Cortex of kidney (tissue), 1 donor: ENCODE data around the gene SEC31A.
A peak's percentile ranks its signal among the peaks of the same experiment; 100 is the strongest.
"Not testable (repeated sequence)": the region's sequence is repeated elsewhere in the genome, so short reads cannot be mapped to it uniquely, and the experiment has no call there.

Source experiments
- DNase-seq: peaks from one replicate; lab custom pipeline; 2025; lab: John Stamatoyannopoulos, UW

SEC31A gene, protein sequence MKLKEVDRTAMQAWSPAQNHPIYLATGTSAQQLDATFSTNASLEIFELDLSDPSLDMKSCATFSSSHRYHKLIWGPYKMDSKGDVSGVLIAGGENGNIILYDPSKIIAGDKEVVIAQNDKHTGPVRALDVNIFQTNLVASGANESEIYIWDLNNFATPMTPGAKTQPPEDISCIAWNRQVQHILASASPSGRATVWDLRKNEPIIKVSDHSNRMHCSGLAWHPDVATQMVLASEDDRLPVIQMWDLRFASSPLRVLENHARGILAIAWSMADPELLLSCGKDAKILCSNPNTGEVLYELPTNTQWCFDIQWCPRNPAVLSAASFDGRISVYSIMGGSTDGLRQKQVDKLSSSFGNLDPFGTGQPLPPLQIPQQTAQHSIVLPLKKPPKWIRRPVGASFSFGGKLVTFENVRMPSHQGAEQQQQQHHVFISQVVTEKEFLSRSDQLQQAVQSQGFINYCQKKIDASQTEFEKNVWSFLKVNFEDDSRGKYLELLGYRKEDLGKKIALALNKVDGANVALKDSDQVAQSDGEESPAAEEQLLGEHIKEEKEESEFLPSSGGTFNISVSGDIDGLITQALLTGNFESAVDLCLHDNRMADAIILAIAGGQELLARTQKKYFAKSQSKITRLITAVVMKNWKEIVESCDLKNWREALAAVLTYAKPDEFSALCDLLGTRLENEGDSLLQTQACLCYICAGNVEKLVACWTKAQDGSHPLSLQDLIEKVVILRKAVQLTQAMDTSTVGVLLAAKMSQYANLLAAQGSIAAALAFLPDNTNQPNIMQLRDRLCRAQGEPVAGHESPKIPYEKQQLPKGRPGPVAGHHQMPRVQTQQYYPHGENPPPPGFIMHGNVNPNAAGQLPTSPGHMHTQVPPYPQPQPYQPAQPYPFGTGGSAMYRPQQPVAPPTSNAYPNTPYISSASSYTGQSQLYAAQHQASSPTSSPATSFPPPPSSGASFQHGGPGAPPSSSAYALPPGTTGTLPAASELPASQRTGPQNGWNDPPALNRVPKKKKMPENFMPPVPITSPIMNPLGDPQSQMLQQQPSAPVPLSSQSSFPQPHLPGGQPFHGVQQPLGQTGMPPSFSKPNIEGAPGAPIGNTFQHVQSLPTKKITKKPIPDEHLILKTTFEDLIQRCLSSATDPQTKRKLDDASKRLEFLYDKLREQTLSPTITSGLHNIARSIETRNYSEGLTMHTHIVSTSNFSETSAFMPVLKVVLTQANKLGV

DNA sequence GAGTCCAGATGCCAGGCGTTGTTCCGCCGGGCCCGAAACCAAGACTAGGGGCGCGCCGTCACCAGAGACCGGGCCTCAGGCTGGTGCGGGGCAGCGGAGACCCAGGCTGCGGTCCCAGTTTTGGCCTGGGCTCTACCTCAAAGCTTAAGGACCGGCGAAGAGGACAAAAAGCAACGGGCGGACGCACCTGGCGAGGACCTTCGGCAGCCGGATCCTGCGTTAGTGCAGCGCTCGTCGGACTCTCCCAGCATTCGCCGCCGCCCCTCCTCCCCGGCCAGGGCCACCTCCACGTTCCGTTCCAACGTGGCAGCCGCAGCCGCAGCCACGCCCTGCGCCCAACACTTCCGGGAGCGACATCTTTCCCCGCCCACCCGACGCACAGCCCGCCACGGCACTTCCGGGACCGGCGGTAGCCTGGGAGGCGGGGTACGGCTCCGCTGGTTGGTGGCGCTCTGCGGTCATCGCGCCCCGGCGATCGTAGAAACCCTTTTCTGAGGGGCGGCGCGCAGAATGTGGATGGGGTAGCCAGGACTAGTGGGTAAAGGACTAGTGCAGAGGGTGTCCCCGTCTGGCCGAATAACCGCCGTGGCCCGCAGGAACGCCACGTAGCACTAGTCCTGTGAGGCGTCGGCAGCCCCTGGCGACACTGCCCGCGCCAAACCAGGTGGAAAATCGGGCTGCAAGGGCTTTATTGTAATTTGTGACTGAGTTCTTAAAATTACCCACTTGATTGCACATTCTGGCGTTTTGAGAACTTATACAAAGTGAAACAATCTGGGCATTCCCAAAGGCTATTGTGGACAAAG, at the start of gene SEC31A:
TSS of gene SEC31A (minus strand) at position 253 of the 806 bp plus-strand sequence. CDS start 9,217 bp downstream, outside the sequence.
- DNase-seq = peak; percentile 37

DNA sequence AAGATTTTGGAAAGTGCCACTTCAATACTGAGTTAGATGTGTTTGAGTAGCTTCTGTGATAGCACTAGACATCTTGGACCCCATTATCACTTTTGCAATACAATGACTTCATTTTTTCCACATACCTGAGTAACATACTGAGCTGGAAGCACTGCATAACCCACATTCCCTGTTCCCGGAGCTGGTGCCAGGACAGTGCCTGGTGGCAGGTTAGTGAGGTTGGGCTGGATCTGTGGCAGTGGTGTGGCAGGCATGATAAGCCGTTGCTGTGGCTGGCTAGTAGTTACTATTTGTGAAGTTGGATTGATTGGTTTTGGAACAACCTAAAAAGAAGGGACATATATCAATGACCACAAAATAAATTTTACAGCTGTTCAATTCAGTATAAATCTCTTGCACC, 48.5 kb upstream of the SEC31A start:
- no peak for DNase-seq

DNA sequence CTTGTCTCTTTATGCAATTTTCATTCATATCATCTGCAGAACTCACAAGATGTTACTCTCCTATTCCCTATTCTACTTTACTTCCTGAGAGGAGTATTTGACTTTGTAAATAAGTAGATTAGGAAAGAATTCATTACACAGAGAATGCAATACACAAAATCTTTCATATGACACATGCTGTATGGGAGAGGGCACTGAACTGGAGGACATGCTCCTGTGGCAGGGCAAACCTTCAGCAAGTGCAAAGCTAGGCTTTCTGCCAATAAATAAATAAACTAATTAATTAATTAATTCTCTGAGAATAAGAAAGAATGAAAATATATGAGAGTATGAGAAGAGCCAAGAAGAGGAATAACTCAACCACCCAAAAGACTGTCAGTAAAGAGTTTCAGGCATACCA, 43.5 kb upstream of the SEC31A start:
- DNase-seq = no peak

DNA sequence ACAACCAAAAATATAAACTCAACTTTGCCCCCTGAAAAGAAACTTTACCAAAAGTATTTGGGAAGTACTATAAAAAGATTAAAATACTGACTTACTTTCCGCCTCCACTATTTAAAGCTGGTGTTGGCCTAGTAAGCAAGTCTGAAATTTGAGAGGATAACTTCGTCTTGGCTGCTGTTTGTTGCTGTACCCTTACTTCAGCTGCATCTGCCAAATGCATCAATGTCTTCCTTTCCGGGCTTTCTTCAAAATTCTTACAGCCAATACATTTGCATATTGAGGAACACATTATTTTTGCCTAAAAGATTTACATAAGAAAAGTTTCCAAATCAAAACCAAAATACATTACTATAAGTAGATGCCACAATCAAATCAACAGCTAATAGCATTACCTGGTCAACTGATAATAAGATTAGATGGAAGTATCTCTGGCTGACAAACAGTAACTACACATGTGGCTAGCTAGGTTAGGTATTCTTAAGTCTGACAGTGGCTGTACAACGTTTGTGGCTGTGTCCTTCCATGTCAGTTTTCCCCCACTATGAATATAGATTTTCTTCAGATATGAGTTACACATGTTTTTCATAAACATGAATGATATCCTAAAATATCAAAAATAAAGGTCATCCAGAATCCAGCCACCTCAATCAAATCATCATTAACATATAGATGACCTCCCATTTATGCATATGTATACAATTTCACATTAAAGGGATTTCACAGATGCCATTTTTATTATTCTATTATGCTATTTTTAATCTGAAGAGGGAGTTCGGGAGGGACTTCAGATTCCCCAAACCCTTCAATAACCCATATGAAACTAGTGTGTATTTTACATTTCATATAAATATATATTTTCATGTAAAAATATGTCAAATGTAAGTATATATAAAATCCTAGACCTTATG, 40.1 kb upstream of the SEC31A start:
- DNase-seq = no peak

DNA sequence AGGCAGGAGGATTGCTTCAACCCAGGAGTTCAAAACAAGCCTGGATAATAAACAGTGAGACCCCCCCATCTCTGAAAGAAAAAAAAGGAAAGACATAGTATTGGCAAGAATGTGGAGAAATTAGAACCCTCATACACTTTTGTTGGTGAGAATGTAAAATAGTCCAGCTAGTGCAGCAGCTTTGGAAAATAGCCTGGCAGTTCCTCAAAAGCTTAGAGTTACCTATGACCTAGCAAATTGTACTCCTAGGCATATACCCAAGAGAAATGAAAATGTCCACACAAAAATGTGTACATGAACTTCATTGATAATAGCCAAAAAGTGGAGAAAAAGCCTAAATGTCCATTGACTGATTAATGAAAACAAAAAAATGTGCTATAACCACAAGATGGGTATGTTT, 30.8 kb upstream of the SEC31A start:
- DNase-seq = no peak

DNA sequence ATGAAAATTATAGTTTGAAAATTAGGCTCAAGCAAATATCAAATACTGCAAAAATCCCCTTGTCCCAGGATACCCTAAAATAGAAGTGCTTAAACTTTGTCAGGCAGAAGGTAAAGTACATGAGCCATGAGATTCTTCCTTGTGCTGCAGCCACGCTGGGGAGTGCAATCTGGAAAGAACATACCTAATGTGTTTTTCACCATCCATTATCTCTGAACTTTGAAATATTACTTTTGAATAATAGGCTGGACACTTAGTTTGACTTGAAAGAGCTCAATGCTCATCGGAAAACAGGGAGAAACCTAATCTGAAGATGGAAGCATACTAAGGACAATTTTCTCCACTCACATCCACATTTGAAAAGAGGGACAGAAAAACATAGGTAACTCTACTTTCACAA, 28.4 kb upstream of the SEC31A start:
- no peak for DNase-seq

DNA sequence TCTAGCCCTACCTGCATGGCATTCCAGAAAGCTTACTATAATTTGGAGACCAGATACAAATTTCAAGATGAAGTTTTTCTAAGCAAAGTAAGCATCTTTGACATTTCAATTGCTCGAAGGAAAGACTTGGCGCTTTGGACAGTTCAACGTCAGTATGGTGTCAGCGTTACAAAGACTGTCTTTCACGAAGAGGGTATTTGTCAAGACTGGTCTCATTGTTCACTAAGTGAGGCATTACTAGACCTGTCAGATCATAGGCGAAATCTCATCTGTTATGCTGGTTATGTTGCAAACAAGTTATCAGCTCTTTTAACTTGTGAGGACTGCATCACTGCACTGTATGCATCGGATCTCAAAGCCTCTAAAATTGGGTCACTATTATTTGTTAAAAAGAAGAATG, 27.1 kb upstream of the SEC31A start:
- DNase-seq = no peak

DNA sequence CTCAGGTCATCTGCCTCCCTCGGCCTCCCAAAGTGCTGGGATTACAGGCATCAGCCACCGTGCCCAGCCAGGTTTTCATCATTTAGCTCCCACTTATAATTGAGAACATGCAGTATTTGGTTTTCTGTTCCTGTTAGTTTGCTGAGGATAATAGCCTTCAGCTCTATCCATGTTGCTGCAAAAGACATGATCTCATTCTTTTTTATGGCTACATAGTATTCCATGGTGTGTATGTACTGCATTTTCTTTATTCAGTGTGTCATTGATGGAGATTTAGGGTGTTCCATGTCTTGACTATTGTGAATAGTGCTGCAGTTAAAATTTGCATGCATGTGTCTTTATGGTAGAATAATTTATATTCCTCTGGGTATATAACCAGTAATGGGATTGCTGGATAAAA, 23.0 kb upstream of the SEC31A start:
- not testable (repeated sequence) for DNase-seq

DNA sequence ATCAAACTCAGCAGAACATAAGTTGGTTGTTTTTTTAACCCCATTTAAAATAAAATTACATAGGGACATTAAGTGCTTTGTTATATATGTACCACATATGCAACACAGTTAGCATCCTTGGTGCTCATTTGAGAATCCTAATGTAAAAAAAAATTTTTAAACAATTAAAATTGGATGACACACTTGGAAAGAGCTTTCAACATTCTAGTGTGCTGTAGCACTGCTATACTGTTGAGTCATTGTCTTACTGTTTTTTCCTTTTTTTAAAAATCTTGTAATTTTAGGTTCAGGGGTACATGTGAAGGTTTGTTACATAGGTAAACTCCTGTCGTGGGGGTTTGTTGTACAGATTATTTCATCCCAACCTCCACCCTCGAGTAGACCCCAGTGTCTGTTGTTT, 22.4 kb upstream of the SEC31A start:
- DNase-seq = no peak

DNA sequence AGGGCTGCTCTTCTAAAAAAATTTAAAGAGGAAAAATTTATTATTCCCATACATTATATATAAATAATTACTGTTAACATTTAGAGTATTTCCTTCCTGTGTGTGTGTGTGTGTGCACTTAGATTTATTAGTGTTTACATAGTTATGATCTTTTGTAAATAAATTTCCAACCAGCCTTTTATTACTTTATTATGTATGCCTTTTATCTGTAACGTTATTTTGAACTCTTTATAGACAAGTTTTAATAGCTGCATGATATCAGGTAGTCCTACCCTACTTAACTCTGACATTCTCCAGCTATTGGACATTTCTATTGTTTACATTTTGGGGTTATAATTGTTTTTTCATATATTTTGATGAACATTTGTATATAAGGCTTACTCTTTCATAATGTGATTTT, 18.4 kb upstream of the SEC31A start:
- DNase-seq = no peak

DNA sequence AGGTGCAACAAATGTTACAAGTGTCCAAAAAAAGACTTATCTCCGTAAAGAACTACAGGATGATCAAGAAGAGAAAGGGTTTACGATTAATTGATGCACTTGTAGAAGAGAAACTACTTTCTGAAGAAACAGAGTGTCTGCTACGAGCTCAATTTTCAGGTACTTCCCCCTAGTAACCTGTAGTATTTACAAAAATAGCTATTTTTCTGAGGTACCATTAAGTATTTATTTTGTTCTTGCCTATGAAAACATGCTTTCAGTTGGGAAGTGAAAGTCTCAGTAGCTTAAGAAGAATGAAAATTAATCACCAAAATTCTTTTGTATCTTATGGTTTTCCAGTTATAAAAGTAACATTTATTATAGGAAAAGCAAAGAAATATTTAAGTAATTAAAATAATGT, 15.5 kb upstream of the SEC31A start:
- DNase-seq = no peak

DNA sequence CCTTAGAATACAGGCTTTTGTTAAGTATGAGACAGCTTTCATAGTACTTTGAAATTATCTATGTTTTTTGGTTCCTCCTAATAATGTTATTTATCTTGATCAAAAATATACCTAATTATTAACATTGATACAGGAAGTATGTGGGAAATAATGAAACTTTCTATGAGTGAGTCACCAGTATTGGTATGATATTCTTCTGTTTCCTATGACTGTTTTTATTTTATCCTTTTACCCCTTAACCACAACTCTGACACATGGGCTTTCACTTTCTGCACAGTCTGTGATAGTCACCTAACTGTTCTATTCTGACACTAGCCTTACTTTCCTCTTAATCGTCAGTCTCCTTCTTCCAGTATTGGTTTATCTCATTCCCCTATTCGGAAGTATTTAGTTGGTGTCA, 14.3 kb upstream of the SEC31A start:
- no peak for DNase-seq

DNA sequence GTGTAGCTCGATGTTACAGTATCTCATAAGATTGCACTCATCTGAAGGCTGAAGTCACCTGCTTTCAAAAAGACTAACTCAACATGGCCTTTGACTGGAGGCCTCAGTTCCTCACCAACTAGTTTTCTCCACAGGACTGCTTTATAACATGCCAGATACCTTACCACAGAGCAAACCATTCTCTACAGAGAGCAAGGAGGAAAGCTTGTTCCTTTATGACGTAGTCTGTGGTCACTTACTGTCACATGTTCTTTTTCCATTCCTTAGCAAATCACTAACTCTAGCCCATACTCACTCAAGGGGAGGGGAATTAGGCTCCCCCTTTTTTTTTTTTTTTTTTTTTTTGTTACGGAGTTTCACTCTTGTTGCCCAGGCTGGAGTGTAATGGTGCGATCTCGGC, 12.8 kb upstream of the SEC31A start:
- DNase-seq = no peak

DNA sequence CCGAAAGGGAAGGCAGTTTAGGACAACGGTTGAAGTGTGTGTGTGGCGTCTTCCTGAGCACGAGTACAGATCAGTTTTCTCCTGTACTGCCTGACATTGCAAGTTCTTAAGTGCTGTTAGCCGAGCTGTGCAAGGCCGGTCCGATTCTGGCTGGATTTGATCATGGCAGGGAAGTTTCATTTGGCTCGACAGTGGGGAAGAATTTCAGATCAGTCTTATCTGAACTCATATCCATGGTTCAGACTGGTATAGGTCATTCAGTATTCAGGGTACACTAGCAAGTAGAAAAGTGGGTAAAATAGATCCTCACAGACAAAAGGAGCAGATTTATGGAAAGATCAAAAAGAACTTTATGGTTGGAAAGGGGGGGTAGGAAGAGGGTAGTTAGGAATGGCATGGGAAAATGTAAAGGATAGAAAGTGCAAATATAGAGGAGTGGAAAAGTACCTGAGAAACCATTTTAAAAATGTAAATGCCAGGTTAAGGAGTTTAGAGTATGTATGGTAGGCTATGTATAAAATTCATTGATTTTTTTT, 10.3 kb upstream of the SEC31A start:
- no peak for DNase-seq

DNA sequence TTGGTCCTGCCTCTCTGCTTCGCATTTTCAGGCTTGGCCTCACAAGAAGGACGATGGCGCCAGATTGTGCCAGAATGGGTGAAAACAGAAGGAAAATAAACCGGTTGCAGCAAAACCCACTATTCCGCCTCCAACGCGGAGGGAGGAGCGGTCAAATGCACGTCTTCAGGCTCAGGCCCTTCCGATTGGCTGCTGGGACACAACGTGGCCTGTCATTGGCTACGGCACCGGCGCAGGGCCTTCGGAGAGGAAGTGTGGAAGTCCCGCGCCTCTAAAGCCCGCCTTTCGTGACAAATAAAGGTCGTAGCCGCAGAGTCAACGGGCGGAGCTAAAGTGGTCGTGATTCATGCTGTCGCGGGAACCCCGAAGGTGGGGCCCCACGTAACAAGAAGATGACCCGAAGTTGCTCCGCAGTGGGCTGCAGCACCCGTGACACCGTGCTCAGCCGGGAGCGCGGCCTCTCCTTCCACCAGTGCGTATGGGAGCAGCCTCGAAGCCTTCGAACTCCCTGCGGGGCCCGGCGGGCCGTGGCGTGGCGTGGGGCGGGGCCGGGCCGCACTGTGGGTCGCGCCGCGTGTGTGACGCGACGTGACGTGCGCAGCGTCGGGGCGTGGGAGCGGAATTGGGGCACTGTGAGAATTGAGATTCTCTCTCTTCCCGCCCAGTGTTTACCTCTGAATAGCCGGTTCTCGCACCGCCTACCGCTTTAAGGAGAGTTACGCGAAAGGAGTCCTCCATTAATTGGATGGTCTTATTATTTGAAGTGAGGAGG, 9.6 kb upstream of the SEC31A start, which contains the start of gene THAP9:
TSS of gene THAP9 (plus strand) at position 325 of the 772 bp plus-strand sequence. CDS start at position 393, 68 bp downstream.
- DNase-seq = peak; percentile 69

DNA sequence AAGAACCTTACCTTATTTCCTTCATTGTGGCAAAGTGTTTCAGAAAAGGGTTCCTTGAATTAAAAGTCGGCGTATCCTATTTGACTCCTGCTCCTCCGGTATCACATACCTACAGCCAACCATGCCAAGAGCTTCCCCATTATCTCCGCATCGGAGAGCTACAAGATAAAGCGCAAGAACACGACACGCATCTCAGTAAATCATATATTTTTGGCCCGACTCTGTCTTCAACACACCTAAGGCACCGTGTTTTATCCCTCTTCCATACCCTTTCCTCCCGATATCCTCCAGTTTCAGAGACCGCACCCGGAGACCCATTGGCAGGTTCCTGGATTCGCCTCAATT, 9.1 kb upstream of the SEC31A start:
- DNase-seq = no peak

DNA sequence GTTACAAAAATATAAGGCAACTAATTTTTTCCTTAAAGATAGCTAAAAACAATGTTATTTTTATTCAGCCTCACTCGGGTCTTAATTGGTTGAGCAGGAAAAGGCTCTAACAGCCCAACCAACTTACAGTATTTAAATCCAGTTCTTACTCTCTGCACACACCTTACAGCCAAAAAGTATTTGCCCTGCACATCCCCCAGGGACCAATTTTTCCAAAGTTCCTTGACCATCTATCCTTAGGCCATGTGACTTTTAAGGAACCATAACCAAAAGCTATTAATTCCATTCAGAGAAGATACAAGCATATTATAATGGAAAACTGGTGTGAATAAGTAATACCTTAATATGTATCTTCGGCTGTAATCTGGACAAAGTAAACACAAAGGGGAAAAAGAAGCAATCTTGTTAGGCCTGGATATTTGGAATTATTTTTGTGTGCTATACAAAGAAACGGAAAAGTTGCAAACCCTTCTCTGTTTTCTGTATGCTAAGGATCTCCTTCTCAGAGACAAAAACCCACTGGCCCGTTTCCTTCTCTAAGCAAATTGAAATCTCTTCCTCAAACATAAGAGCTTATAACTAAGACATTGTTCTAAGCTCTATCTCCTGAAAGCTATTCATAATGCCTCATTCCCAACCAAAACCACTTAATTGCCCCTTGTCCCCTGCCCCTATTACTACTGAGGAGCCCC, 8.6 kb upstream of the SEC31A start:
- DNase-seq = no peak

DNA sequence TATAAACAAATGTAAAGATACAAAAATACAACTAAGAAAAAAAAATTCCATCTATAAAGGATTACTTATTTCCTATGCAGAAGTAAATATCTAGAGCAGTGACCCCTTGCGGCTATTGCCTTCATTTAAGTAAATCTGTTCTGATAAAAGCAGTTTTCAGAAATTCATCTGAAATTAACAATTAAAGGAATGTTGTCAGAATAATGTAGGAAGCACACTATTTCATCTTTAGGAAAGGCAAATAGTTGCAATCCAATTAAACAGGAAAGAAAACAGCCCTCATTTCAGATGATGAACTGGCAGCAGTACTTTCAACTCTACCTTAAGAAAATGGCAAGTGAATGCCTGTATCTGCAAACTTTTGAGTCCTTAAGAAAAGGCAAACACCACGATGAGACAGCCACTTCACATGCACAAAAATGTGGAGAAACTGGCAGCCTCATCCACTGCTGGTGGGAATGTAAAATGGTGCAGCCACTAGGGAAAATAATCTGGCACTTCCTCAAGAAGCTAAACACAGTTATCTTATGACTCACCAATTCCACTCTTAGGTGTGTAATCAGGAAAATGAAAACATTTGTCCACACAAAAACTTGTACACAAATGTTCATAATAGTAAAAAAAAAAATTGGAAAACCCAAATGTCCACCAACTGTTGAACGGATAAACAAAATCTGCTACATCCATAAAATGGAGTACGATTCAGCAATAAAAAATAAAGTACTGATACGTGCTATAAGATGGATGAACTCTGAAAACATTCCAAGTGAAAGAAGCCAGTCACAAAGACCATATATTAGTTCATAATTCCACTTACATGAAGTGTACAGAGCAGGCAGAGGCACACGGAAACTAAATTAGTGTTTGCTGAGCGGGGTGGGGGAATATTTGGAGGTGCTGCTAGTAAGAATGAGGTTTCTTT, 7.6 kb upstream of the SEC31A start:
- no peak for DNase-seq
